Measurements from ENCODE around the gene FES. TPM values are rescaled to one million over a fixed set of nuclear protein-coding genes. Genes with fewer than 3 reads are reported as not detected.

The FES gene
- total and polyA plus RNA-seq, 10 of the 15 experiments (the other 5 are each of a cell fraction or from before 2014, with no cell fraction given), result 0.07 to 23.9 (median 9.9) TPM

- TF ChIP-seq USF1 (IDR thresholded peaks at IDR 0.05; ENCODE audit: borderline replicate concordance, extremely low read length, insufficient read depth, low read depth, low read length) (no peak), BACH1 (IDR thresholded peaks at IDR 0.05; ENCODE audit: borderline replicate concordance) (peak; percentile 44; the same call in 1 of the 2 replicates), LARP7 (IDR thresholded peaks at IDR 0.05) (peak; percentile 88), ZNF687 (IDR thresholded peaks at IDR 0.05) (peak; percentile 79), HDAC2 (IDR thresholded peaks at IDR 0.05) (0 out of 2 replicates have a peak, but pooled peaks have one; percentile 41), PAX8 (IDR thresholded peaks at IDR 0.05) (no peak), POU2F2 (IDR thresholded peaks at IDR 0.05; ENCODE audit: borderline replicate concordance, low read depth, low read length) (peak; percentile 42; the same call in 1 of the 3 replicates), NBN (IDR thresholded peaks at IDR 0.05) (peak; percentile 83), IRF4 (IDR thresholded peaks at IDR 0.05; ENCODE audit: low read depth, low read length) (0 out of 2 replicates have a peak, but pooled peaks have one; percentile 46), MAX (IDR thresholded peaks at IDR 0.05; ENCODE audit: low read depth, low read length) (0 out of 2 replicates have a peak, but pooled peaks have one; percentile 60)
Measured at GRCh38 chr15:90902040-90902839, 17.9 kb downstream of the FES start (continued).

All from GM12878 (cell line).